Activated CD4-positive, alpha-beta T cell treated with anti-CD3 and anti-CD28 coated beads, Interleukin-2, amount 50 U/mL, for 4 hours (primary cell): ENCODE results near the gene MYBPC1.
"Not testable (repeated sequence)": the region's sequence is repeated elsewhere in the genome, so short reads cannot be mapped to it uniquely, and the experiment has no call there.

Experiments used
- DNase-seq, 2 experiments: peaks; one replicate each; pipeline ENCODE4 v3.0.0-alpha.2; 2020

The MYBPC1 gene, protein sequence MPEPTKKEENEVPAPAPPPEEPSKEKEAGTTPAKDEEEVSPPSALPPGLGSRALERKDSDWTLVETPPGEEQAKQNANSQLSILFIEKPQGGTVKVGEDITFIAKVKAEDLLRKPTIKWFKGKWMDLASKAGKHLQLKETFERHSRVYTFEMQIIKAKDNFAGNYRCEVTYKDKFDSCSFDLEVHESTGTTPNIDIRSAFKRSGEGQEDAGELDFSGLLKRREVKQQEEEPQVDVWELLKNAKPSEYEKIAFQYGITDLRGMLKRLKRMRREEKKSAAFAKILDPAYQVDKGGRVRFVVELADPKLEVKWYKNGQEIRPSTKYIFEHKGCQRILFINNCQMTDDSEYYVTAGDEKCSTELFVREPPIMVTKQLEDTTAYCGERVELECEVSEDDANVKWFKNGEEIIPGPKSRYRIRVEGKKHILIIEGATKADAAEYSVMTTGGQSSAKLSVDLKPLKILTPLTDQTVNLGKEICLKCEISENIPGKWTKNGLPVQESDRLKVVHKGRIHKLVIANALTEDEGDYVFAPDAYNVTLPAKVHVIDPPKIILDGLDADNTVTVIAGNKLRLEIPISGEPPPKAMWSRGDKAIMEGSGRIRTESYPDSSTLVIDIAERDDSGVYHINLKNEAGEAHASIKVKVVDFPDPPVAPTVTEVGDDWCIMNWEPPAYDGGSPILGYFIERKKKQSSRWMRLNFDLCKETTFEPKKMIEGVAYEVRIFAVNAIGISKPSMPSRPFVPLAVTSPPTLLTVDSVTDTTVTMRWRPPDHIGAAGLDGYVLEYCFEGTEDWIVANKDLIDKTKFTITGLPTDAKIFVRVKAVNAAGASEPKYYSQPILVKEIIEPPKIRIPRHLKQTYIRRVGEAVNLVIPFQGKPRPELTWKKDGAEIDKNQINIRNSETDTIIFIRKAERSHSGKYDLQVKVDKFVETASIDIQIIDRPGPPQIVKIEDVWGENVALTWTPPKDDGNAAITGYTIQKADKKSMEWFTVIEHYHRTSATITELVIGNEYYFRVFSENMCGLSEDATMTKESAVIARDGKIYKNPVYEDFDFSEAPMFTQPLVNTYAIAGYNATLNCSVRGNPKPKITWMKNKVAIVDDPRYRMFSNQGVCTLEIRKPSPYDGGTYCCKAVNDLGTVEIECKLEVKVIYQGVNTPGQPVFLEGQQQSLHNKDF

DNA sequence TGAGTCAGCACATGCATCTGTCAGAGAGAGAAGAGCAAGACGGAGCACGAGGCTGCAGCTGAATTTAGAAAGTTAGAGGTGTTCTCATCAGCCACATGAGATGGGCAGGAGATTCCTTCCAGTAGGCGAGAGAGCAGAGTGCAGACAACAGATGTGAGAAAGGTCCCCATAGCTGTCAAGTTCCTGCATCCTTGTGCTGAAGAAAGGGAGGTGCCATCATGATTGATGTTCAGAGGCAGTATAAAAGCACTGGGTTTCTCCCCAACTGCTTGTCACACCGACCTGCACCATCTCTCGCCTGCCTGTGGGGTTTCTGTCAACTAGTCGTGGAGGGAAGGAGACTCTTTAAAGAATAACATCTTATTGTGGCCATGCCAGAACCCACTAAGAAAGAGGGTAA, at the start of gene MYBPC1:
TSS of gene MYBPC1 (plus strand) at position 272 of the 400 bp plus-strand sequence. CDS start at position 372, 100 bp downstream.
- DNase-seq: no peak

DNA sequence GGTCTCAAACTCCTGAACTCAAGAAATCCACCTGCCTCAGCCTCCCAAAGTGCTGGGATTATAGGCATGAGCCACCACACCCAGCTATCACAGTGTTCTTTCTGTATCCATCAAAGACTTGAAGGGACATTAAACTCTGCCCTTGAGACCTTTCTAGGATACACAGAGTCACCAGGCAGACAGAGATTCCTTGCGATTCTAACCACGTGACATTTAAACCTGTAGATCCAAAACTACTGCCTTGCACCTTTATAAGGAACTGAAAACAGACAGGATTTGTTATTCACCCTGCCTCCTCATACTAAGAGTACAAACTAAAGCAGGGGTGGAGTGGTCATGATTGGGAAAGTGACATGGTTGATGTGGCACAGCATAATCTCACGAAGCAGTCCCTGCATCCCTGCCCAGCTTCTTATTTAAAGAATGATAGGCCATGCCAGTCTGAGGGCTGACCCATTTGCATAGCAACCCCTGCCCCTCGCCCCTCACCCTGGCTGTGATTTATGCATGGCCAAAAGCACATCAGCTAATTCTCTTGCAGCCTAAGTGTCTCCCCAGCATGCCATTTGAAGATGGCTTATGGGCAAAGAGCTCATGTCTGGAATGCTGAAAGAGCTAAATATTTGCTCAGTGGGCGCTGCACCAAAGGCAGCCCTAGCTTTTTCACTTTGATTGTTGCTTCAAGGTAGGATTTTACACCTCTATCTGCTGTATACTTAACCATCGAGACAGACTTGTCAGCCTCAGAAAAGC, 43.2 kb upstream of the MYBPC1 start:
- DNase-seq: no peak

DNA sequence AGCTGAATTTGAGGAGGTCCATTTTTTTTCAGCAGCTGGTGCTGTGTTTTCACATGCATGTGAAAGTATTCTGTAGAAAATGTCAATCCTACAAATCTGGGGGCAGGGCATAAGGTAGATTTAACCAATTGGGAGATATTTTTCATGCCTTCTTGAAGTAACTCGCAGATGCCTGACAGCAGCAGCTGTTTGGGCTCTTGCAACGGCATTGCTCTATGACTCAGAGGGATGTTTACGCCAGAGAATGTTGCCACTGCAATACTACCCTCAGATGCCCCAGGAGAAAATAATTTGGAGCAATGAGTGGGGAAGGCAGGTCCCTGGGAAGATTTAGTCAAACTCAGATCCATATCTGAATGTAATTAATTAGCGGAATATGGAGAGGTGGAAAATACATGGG, 42.5 kb upstream of the MYBPC1 start:
- DNase-seq: no peak

DNA sequence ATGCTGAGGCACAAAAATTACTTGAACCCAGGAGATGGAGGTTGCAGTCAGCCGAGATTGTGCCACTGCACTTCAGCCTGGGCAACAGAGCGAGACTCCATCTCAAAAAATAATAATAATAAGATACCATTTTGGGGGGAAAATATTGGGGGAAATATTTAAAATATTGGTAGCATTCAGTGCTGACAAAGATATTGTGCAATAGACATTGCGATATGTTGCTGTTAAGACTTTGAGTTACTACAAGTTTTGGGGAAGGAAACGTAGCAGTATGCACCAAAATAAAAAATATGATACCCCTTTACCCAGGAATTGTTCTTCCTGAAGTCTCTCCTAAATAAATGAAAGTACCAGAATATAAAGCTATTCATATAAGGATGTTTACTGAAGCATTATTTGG, 37.7 kb upstream of the MYBPC1 start:
- DNase-seq: no peak

DNA sequence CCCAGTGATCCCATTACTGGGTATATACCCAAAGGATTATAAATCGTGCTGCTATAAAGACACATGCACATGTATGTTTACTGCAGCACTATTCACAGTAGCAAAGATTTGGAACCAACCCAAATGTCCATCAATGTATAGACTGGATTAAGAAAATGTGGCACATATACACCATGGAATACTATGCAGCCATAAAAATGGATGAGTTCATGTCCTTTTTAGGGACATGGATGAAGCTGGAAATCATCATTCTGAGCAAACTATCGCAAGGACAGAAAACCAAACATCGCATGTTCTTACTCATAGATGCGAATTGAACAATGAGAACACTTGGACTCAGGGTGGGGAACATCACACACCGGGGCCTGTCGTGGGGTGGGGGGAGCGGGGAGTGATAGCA, 36.0 kb upstream of the MYBPC1 start:
- not testable (repeated sequence) for DNase-seq

DNA sequence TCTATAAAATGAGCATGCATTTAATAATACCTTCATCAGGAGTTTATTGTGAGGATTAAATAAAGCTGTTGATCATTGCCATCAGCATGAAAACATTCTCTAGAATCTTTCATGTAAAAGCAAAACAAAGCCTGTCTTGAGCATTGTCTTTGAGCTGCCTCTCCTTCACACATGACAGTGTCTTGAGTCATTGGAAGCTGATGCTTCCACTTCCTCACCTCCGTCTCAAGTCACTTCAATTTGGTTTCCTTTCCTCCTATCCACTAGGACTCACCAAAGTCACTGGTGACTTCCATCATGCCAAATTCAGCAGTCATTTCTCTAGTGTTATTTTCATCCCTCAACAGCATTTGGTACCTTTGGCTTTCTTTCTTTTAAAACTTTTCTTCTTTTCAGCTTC, 31.6 kb upstream of the MYBPC1 start:
- no peak for DNase-seq

DNA sequence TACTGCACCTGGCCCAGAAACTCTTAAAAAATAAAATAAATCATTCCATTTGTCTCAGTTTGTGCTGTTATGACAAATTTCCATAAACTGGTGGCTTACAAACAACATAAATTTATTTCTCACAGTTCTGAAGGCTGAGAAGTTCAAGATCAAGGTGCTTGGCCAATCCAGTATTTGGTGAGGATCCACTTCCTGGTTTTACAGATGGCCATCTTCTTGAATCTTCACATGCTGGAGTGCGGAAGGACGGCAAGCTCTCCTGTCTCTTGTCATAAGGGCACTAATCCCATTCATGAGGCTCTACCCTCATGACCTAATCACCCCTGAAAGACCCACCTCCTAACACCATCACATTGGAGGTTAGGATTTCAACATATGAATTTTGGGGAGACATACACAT, 29.9 kb upstream of the MYBPC1 start:
- no peak for DNase-seq

DNA sequence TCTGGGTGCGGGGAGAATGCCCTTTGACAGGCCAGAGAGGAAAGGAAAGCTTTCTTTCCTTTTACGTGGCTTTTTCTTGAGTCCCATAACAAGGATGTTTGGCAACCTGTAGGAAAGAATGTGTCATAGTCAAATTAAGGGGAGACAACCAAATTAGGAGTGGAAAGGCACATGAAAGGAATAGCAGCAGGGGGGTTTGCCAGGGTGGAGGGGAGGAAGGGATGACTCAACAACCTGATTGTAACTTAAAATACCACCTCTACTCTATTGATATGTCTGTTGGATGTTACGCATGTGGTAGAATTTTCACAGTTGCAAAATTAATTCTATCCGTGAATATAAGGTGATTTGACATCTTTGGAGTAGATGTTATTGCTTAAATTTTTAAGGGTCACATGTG, 28.5 kb upstream of the MYBPC1 start:
- no peak for DNase-seq

DNA sequence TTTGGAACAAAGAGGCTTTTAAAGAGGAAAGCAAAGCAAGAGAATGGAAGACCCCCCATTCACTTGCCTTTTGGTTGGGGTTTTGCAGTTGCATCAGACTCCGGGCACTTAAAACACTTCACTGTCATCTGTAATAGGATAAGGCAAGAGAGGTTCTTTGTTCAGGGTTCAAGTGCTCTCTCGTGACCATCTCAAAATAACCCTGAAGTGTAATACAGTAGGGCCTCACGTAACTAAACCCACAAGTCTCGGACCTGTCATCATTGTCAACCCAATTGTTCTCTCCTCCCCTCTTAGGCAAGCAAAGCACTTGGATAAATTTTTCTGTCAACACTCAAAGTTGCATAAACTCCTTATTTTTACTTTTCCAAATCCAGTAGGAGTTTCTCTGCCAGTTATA, 26.9 kb upstream of the MYBPC1 start:
- no peak for DNase-seq

DNA sequence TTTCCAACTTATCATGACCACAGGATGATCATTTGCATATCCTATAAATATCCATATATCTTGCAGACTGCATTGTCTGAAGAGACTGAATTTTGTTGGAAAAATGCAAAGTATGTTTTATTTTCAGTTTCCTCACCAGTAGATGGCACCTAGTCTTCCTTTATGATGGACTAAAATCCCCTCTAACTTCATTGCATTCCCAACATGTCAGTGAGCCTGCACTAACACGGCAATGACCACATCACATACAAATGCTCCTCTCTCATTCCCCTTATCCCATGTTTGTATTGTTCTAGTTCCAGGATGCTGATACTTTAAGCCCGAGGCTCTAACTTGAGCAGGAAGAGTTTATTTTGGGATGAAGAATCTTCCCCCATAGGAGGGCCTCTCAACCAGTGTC, 24.7 kb upstream of the MYBPC1 start:
- no peak for DNase-seq

DNA sequence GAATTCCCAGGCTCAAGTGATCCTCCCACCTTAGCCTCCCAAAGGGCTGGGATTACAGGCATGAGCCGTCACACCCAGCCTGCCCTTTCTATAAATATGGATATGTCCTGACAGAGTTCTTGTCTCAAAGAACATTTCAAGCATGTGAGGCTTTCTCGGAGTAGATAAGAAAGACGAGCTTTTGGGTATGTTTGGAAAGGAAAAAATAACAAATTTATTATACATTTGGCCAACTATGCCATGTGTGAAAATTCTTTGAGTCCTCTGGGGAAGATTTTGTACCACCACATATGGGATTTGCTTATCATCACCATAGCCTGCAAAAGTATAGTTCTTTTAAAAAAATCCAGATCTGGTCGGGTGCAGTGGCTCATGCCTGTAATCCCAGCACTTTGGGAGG, 23.7 kb upstream of the MYBPC1 start:
- no peak for DNase-seq

DNA sequence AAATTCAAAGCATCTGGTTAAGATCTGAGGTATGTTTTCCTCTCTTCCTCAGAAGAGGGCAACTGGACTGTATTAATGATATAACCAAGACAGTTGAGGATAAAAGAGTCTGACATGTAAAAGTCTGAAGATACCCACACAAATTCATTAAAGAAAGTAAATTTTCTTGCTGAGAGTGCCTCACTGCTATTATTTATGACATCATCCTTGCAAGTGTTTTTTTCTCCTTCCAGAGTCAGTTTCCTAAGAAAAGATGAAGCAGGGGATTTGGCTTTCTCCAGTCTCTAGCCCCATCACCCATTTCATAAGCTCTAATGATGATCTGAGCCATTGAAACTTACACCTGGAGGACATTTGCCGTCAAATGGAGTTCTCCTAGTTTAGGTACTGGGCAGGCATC, 21.0 kb upstream of the MYBPC1 start:
- DNase-seq: no peak

DNA sequence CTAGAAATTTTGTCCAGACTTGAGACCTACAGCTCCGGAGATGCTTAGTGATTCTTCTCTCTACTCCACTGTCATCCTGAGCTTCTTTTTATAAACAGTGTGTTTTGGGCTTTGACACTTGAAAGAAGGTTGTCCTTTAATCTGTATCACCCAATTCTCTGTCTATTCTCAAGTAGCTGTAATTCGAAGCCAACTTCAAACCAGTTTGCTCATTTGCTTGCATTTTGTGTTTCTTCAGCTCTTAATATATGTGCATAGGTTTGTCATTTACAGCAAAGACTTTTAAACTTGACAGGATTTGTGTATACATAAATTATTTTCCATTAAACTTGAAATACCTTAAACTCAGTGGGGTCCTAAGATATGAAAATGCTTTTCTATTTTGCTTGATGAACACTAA, 16.4 kb upstream of the MYBPC1 start:
- no peak for DNase-seq

DNA sequence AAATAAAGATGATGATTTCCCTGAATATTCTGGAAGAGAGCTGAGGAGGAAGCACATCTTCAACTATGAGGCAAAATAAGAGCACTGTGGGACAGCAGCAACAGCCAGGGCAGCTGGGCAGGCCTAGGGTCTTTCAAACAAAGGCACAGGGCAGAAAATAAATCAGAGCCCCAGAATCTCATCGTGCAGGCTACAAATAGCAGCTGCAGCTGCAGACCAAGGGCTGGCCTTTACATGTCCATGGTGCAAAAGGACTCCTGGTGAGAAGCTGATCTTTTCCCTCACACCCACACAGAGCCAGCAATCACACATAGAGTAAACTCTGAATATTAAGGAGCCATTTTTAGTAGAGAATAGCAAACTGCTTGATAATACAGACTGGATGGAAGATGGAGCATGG, 13.6 kb upstream of the MYBPC1 start:
- no peak for DNase-seq

DNA sequence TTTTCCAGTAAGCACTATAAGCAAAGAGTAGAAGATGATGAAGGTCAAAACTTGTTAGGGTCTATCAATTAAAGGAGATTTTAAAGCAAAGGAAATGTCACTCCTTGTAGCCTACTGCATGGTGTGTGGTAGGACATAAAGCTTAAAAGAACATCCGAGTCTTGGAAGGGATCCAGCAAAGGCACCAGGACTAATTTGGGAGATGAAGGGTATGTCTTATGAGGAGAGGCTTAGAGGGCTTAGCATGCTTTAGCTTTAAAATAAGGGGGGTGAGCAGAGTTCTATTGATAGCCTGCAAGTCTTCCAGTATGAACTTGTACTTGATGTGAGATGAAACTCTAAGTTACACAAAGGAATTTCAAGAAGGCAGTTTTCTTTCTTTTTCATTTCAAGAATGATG, 11.8 kb upstream of the MYBPC1 start:
- no peak for DNase-seq

DNA sequence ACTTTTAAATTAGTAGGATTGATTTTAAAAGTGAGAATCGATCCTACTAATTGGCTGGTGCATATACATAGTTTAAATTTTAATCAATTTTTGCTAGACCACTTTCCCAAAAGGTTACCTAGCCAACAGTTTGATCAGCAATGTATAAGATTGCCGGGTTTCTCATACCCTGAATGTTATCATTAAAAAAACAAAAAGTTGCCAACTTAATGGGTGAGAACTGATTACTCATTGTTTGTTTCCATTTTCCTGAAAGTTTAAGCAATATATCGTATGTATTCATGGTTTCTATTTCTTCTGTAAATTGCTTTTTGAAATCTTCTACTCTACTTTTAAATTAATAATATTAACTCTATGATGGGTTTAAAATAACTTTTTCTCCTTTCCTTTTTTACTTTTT, 4.4 kb upstream of the MYBPC1 start:
- DNase-seq: no peak

DNA sequence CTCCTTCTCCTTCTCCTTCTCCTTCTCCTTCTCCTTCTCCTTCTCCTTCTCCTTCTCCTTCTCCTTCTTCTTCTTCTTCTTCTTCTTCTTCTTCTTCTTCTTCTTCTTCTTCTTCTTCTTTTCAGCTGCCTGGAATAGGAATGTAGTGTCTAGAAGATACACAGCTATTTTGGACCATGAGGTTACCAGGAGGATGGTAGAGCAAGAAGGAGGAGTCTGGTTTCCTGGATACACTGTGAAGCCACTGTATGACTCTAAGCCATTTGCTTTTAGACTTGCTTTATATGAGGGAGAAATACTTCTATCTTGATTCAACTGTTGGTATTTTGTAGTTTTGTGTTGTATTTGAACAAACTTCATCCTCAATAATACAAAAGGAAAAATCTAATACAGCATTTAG, 3.0 kb upstream of the MYBPC1 start:
- no peak for DNase-seq

DNA sequence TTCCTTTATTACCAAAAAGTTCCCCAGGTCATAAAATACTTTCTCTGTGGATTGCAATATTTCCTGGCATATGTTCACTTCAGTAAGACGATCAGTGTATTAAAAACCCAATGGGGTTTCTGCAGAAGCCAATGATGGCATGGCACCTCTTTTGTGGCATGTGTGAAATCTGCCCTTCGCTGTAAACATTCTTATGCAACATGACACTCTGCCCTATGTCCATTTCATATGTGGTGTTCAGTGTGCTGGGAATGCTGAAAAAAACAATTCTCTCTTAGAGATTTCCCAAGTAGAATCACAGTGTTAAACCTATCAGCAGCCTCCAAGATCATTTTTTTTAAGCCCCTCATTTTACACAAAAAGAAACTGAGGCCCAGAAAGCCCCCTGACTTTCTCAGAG, 2.3 kb upstream of the MYBPC1 start:
- DNase-seq: no peak

DNA sequence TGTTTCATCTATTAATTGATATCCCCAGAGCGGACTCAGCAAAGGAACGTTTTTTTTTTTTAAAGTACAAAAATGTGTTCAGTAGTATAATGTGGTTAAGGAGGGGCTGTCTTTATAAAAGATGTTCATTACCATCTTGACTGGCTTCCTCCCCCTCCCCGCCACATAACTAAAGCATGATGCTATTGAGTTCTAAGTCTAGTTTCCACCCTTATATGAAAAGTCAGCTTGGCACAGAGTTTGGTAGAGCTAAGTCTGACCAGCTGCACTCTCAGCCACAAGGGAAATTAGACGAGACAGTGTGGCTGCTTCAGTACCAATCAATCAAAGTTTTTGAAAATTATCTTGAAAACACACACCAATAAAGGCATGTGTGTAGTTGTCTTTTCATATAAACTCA, 1.9 kb upstream of the MYBPC1 start:
- DNase-seq: no peak

DNA sequence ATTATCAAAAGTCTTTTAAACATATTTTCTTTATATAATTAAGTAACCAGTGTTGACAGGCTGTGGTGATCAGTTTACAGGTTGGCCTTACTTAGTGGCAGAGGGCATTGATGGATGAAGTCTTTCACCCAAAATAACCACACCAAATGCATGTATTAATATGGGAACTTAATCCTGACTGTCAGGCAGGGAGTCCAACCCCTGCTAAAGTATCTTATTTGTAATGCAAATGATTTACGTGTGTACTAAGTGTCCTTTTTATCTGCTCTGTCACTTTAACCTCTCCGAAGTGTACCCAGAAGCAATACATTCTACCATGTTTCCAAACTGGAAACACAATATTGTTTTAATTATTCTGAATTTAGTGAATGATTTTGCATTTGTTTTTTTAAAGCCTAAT, 1.4 kb downstream of the MYBPC1 start:
- DNase-seq: no peak

DNA sequence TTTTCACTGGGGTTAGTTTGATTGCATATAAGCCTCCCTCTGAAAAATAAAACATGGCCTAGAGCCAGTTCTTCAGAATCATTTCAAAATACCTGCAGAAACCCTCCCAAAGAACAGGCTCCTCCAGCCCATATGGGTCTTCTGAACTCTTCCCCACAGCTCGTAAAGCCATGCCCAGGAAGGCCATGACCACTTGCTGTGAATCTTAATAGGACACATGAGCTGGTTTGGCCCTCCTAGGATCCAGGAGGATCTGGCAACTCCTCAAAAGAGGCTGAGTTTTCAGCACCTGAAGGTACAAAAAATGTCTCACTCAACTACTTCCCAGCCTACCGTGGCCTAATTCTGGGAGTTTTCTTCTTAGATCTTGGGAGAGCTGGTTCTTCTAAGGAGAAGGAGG, 2.4 kb downstream of the MYBPC1 start:
- no peak for DNase-seq

DNA sequence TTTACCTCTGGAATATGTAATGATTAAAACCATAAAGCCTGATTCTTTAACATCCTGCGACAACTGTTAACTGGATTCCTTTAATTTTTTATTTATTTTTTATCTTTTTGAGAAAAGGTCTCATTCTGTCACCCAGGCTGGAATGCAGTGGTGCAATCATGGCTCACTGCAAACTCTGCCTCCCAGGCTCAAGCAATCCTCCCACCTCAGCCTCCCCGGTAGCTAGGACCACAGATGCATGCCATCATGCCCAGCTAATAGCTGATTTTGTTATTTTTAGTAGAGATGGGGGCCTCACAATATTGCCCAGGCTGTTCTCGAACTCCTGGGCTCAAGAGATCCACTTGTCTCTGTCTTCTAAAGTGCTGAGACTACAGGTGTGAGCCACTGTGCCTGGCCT, 3.7 kb downstream of the MYBPC1 start:
- no peak for DNase-seq

DNA sequence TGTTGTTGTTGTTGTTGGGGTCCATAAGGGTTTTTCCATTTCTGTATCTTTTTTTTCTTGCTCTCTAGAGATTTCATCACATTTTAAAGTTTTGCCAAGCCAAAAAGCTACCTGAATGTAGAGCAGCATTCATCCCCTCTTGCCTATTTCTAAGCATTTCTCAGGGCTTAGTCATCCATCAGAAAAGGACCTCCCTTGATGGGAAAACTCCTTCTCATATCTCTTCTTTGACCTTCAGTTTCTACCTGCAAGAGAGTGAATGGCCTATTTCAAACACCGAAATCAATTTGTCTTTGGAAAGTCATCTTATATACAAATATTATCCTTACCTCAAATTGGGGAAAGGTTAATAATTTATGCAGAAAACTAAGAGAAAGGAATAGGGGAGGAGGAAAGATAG, 4.5 kb downstream of the MYBPC1 start:
- no peak for DNase-seq
